HepG2 (cell line): ENCODE results near the gene ZMYM3. TPM values are rescaled to one million over a fixed set of nuclear protein-coding genes. Genes with fewer than 3 reads are reported as not detected.
A peak's percentile ranks its signal among the peaks of the same experiment; 100 is the strongest.

Experiments used
- DNMT1 ChIP-seq: sonication (generic); formaldehyde crosslinking; IDR thresholded peaks from 2 replicates; pipeline ENCODE4 v1.5.1; 2020; ENCODE audit warnings: mild to moderate bottlenecking, missing genetic modification reagents
- FOXK1 ChIP-seq: sonication (generic); formaldehyde crosslinking; IDR thresholded peaks from 2 replicates; pipeline ENCODE4 v1.4.0; 2020; ENCODE audit warnings: low read depth, missing genetic modification reagents, borderline replicate concordance
- FOXO1 ChIP-seq: sonication (generic); formaldehyde crosslinking; IDR thresholded peaks from 2 replicates; pipeline ENCODE4 v1.4.0; 2020; ENCODE audit warnings: missing genetic modification reagents
- HMGXB3 ChIP-seq: sonication (generic); formaldehyde crosslinking; IDR thresholded peaks from 2 replicates; pipeline ENCODE4 v1.4.0; 2020; ENCODE audit warnings: missing genetic modification reagents, borderline replicate concordance
- HOMEZ ChIP-seq: IDR thresholded peaks from 2 replicates; pipeline ENCODE4 v1.6.1; 2016; ENCODE audit warnings: low read depth
- MBNL3 ChIP-seq: fragments of 250-450 bp; sonication (Bioruptor Pico); conservative IDR thresholded peaks from 2 replicates; pipeline ENCODE4 v1.8.0; 2022; ENCODE audit warnings: mild to moderate bottlenecking, inconsistent platforms
- MZF1 ChIP-seq: sonication (generic); formaldehyde crosslinking; IDR thresholded peaks from 2 replicates; pipeline ENCODE4 v1.8.1; 2023; ENCODE audit warnings: mild to moderate bottlenecking, missing genetic modification reagents, borderline replicate concordance
- NFRKB ChIP-seq: fragments of 450-650 bp; IDR thresholded peaks from 2 replicates; pipeline ENCODE4 v1.6.1; 2017
- NFYB ChIP-seq: sonication (generic); formaldehyde crosslinking; IDR thresholded peaks from 2 replicates; pipeline ENCODE4 v1.4.0; 2020; ENCODE audit warnings: missing genetic modification reagents
- NPAS2 ChIP-seq: sonication (generic); formaldehyde crosslinking; IDR thresholded peaks from 2 replicates; pipeline ENCODE4 v1.8.0; 2022; ENCODE audit warnings: mild to moderate bottlenecking, missing genetic modification reagents, borderline replicate concordance
- NR2F1 ChIP-seq, 2 experiments: fragments of 450-650 bp in 1 of 2; formaldehyde crosslinking in 1 of 2; IDR thresholded peaks; 2 replicates each; pipeline versions ENCODE4 v1.5.0 to v1.6.1; 2016 to 2020; ENCODE audit warnings: mild to moderate bottlenecking in 1 of 2, missing compliant biosample characterization in 1 of 2, missing genetic modification reagents in 1 of 2, moderate library complexity in 1 of 2
- POLR2G ChIP-seq: fragments of 200-400 bp; formaldehyde crosslinking; IDR thresholded peaks from 2 replicates; pipeline ENCODE4 v1.6.1; 2018; ENCODE audit warnings: mild to moderate bottlenecking, low read depth, low read length, moderate library complexity
- THAP7 ChIP-seq: sonication (generic); formaldehyde crosslinking; IDR thresholded peaks from 2 replicates; pipeline ENCODE4 v1.8.1; 2023; ENCODE audit warnings: mild to moderate bottlenecking, missing genetic modification reagents
- TSC22D2 ChIP-seq: sonication (generic); formaldehyde crosslinking; IDR thresholded peaks from 2 replicates; pipeline ENCODE4 v1.5.1; 2020; ENCODE audit warnings: missing genetic modification reagents, mild to moderate bottlenecking, borderline replicate concordance
- ZFAT ChIP-seq: sonication (generic); formaldehyde crosslinking; conservative IDR thresholded peaks from 2 replicates; pipeline ENCODE4 v1.8.1; 2023; ENCODE audit warnings: missing genetic modification reagents, inconsistent platforms
- ZKSCAN8 ChIP-seq: IDR thresholded peaks from 2 replicates; pipeline ENCODE4 v1.6.1; 2016; ENCODE audit warnings: borderline replicate concordance, missing genetic modification reagents, missing compliant biosample characterization
- ZSCAN21 ChIP-seq: sonication (generic); formaldehyde crosslinking; IDR thresholded peaks from 2 replicates; pipeline ENCODE4 v1.8.0; 2022; ENCODE audit warnings: mild to moderate bottlenecking, missing genetic modification reagents, moderate library complexity, borderline replicate concordance
- ZSCAN31 ChIP-seq: sonication (generic); formaldehyde crosslinking; IDR thresholded peaks from 2 replicates; pipeline ENCODE4 v1.5.0; 2020; ENCODE audit warnings: low read depth, mild to moderate bottlenecking, missing genetic modification reagents
- polyA plus RNA-seq, 8 experiments: library from polyadenylated mRNA; depleted of rRNA in 3 of 8; stranded (reverse) in 7 of 8; unstranded in 1 of 8; fragments of >200 nt; fragmentation: Illumina TruSeq in 4 of 8; extraction: Trizol in 4 of 8; gene quantifications; 2 replicates each; pipeline versions ENCODE4 v1.2.1 to v1.2.3, GENCODE V29; 2011 to 2016; ENCODE audit warnings: low read depth in 4 of 8, missing spikeins in 1 of 8, mixed read lengths in 1 of 8; ENCODE audit not compliant: insufficient read depth in 1 of 8
- total RNA-seq, 5 experiments: library from RNA; depleted of rRNA; stranded (reverse); fragments of >200 nt; fragmentation: Illumina TruSeq; extraction: Trizol; gene quantifications; 2 replicates each; pipeline ENCODE4 v1.2.3, GENCODE V29; 2016; ENCODE audit warnings: low read depth in 1 of 5
- TF ChIP-seq, protein P1 (sequence below): sonication (generic); formaldehyde crosslinking; IDR thresholded peaks from 2 replicates; pipeline ENCODE4 v1.4.0; 2020; ENCODE audit warnings: missing genetic modification reagents

The ZMYM3 gene
- total and polyA plus RNA-seq, 2 of the 13 experiments (the other 11 are each of a cell fraction or from before 2014, with no cell fraction given), result 26.4 to 35.4 TPM

GRCh38 chrX:71254092-71254963, at the start of gene ZMYM3 (continued):
- no peak for TF ChIP-seq THAP7 (CRISPR knock-in tag)
- no peak for TF ChIP-seq MZF1 (CRISPR knock-in tag)
- no peak for TF ChIP-seq NR2F1 (CRISPR knock-in tag; IDR thresholded peaks at IDR 0.05)
- TF ChIP-seq FOXK1 (CRISPR knock-in tag), result no peak
- peak; percentile 81 for TF ChIP-seq NFYB
- TF ChIP-seq POLR2G, result peak; percentile 47
- no peak for TF ChIP-seq ZFAT (CRISPR knock-in tag)
- no peak for TF ChIP-seq HMGXB3 (CRISPR knock-in tag)
- no peak for TF ChIP-seq NPAS2 (CRISPR knock-in tag)
- TF ChIP-seq ZSCAN21, result no peak
- TF ChIP-seq DNMT1 (CRISPR knock-in tag), result no peak
- TF ChIP-seq NFRKB, result no peak
- TF ChIP-seq MBNL3 (CRISPR knock-in tag), result no peak
- TF ChIP-seq, protein P1, sequence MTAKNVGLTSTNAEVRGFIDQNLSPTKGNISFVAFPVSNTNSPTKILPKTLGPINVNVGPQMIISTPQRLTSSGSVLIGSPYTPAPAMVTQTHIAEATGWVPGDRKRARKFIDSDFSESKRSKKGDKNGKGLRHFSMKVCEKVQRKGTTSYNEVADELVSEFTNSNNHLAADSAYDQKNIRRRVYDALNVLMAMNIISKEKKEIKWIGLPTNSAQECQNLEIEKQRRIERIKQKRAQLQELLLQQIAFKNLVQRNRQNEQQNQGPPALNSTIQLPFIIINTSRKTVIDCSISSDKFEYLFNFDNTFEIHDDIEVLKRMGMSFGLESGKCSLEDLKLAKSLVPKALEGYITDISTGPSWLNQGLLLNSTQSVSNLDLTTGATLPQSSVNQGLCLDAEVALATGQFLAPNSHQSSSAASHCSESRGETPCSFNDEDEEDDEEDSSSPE (CRISPR knock-in tag), result no peak; the same call in 1 of the 2 replicates
- TF ChIP-seq FOXO1 (CRISPR knock-in tag), result no peak
- TF ChIP-seq ZKSCAN8, result no peak
- no peak for TF ChIP-seq ZSCAN31 (CRISPR knock-in tag)
- TF ChIP-seq HOMEZ, result no peak
- no peak for TF ChIP-seq TSC22D2 (CRISPR knock-in tag)
